HG02981 (cell line): ENCODE data around the gene ODAD4.
"Not testable (repeated sequence)": the region's sequence is repeated elsewhere in the genome, so short reads cannot be mapped to it uniquely, and the experiment has no call there.

ENCODE experiments used
- ATAC-seq: cut with Tn5 transposase; IDR thresholded peaks from one replicate; pipeline ENCODE4 v1.9.1; 2021; ENCODE audit warnings: mild to moderate bottlenecking, moderate library complexity; ENCODE audit not compliant: unreplicated experiment

The ODAD4 gene

DNA sequence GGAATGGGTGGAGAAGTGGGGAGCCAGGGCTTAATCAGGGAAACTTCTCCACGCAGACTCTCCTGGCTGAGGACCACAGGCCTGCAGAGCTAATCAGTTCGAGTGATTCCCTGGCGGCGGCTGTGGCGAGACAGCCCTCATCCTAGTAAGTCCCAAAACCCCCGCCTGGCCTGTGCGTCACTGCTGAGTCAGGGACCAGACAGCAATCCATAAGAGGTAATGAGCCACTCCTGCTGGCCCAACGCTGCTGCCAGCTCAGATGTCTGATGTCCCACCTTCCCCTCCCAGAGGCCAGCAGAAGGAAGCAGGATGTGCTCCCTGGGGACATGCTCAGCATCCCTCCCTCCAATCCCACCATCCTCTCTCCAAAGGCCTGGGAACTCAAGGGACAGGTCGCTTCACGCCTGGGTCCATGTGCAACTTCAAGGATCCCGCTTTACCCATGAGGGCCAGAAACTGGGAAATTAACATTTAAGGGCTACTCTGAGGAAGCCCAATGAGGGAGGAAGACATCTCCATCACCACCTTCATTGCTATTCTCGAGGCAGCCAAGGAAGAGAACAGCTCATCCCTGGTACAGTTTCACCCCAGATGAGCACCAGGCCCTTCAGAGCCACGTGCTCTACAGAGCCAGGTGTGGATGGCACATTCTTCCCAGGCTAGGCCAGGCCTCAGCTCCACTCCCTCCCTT is 19.6 kb upstream of the ODAD4 start:
- ATAC-seq, result no peak

DNA sequence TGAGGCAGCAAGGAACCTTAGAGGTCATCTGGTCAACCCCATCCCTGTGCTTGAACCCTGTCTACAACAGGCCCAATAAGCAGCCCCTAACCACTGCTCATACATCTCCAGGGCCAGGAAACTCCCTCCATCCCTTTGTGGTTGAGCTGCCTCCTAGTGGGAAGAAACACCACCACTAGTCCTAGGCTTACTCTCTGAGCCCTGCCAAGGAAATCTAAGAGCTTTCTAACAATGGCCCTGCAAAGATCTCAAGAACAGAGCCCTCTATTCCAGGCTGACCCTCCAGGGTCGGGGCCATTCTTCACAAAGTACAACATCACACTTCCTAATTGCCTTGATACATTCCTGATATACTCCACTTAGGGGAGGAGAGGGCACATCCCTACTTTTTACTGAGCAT is 17.5 kb upstream of the ODAD4 start:
- ATAC-seq, result no peak

DNA sequence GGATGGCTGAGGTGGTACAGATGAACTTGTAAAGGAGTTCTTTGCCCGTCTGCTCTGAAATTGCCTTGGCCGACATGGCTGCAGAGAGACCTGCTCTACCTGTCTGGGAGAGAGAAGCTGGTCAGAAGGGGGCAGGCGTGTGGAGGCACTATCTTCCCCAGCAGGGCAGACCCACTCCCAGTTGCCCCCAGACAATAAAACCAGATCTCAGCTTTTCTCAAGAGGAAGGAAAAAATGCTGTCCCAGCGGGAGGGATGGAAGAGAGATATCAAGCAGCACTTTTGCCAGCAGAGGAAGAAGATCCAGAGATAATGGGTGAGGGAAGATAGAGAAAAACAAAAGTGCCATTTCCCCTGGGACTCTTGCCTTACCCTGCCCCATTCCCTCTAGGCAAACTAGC is 16.6 kb upstream of the ODAD4 start:
- ATAC-seq, result no peak

DNA sequence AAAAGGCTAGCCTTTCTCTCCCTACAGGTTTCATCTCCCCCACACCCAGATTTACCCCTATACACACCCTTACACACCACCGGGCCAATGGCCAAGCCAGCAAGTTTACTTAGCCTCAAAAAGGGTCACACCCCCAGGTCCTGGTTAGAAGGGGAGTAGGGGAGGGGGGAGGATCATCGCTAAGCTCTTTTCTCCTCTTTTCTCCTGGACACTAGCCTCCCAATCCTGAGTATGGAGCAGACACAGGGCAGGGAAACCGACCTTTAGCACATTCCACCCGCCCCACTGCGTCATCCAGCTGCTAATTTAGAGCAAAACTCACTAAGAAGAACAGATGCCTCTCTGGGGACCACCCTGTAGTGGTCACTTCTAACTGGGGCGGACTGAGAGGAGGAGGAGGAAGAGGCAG is 16.1 kb upstream of the ODAD4 start:
- ATAC-seq, result no peak

DNA sequence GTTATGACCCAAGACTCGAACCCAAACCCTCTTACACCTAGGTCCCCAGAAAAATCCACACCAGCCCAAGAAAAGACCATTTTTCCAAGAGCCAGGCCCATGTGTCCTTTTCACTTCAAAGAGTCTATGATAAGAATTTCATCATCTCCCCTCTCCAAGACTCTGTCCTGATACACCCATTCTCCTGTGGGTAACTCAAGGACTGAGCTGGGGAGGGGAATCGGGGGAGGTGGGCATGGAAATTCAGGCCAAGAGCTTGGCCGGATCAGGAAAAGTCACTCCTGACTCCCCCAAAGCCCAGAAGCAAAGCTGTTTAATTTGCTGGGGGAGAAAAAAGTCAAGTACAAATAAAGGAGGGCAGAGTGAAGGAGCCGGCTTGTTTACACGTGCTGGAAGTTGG is 15.4 kb upstream of the ODAD4 start:
- ATAC-seq, result no peak

DNA sequence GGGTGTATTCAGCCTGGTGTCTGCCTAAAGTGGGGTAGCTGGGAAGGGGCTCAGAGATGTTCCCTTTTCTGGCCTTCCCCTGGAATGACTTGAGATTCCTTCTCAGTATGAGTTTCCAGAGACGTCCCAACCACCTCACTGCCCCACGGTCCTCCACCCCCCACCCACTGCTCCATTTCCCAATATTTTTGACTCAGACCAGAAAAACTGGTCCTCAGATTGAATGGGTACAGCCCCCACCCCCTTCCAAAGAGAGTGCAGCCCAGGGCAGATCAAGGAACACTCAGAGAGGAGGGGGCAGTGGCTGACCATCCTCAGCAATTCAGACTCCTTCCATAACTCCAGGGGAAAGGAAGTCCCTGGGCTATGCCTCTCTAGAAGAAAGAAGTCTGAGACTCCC is 14.9 kb upstream of the ODAD4 start:
- ATAC-seq, result no peak

DNA sequence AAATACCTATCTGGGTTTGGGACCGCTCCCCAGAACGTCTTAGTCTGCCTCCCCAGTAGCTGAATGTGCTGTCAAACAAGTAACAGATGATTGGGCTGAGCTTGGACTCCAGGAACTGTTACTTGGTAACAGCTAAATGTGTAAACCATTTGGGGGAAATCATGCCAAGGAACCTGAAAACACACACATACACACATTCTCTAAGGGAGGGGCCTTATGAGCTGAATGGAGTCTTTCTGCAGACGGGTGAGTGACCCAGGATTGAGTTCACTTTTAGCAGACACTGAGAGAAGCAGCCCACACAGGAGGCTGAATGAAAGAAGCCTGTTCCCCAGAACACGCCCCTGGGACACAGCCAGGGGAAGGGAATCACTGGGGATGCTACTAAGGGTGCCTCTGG is 13.2 kb upstream of the ODAD4 start:
- ATAC-seq, result no peak

DNA sequence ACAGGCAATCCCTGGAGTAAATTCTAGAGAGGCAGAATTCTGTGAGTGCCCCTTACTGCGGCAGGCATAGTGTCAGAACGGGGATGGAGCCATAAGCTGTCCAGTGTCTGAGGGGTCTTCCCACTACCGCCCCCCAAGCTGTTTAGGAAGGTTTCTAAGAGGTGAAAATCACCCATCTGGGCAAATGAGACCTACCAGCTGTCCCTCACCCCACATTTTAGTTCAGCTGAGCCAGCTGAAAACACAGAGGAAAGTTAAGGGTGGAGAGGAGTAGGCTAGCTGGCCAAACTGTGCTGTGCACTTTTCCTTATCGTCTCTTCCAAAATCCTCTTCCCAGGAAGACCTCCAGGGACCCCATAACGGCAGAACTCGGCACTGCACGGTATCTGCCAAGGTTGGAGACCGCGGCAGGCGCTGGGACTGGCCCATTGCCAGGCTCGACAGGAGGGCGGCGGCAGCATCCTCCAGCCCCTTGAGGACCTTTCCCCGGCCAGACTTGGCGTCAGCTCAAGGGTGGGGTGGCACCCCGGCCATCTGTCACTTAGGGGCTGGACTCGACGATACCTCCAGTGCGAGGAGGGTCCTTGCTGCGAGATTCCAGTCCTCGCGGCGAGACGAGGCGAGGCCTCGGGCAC is 12.6 kb upstream of the ODAD4 start:
- ATAC-seq, result no peak

DNA sequence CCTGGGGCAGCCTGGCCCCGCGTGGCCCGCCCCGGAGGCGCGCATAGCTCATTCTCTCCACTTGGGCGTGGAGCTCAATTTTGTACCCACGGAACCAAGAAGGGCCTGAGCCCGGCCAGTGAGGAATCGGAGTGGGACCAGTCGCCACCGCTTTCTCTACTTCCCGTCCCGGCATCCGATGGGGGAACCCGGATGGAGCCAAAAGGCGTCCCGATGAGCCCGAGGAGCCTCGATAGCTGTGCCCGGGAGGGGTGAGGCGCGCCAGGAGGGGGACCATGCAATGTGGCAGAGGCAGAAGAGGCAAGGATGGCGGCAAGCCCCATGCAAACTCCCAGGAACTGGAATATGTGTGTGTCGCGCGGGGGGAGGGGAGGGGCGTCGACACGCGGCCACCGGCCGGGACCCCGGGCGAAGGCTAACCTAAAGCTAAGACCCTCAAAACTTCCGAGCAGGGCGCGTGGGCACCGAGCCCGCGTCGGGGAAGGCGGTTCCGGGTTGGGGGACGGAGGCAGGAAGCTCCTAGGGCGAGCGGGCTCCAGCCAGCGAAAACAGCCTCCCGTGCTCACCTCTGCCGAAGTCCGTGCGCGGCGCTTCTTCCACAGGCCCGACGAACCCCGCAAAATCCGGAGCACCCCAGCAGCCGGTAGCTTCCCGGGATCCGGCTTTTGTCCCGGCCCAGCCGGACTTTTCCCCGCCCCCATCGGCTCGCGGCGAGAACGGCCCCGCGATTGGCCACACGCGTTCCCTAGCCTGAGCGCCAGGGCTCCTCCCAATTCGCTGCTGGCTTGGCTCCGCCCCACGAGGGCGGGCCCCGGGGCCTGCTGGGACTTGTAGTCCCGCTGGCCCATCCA is 11.9 kb upstream of the ODAD4 start, which contains the start of gene ACLY:
ACLY (minus strand) TSS at position 638 of the 851 bp plus-strand sequence. CDS start 5,078 bp downstream, outside the sequence.
- peak; percentile 94 for ATAC-seq

DNA sequence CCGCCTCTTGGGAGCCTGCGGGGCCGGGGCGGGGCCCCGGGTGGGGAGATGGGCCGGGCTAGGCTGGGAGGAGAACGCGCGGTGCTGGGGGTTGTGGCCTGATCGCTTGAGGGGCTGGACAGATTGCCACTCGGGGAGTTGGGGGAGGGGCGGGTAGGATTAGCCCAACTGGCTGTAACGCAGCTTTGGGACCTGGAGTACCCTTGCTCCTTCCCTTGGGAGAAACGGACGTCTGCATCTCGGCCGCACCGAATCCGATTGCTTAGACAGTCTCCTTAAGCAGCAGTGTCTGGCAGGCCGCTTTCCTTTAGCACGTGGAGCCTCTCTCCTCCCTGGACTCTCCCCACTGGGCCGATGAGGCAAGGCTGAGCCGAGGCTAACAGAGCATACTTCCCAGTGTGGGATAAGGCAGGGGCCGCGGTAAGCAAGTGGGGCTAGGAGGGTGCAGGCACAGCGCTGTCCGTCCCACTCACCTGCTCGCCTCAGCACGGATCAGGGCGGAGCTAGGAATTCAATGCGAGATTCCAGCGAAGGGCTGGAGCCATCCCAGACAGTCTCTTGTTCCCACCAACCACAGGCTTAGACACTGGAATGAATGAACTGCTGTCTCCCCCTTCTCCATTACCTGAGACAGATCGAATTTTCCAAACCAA is 11.1 kb upstream of the ODAD4 start:
- peak; percentile 3 for ATAC-seq

DNA sequence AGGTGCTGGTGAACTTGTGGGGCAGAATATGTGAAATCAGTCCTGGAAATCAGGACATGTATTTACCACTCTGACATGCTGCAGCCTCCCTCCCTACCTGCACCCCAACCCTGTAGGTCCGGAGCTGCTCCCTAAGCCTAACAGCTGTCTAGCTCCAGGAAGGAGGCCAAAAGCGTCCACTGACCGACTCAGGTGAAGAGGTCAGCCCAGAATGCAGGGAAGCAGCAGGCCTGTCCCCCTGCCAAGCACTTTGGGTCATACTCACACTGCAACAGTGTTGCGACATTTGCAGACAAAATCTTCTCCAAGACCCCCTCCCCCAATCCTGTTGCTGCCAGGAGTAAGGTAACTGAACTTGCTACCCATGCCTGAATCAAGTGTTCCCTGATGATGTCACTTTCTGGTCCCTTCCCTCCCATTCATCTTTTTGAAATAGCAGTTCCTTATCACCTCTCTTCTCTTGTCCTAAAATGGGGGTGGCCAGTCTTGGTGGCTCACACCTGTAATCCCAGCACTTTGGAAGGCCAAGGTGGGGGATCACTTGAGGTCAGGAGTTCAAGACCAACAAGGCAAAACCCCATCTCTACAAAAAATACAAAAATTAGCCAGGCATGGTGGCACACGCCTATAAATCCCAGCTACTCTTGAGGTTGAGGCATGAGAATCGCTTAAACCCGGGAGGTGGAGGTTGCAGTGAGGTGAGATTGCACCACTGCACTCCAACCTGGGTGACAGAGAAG is 10.4 kb upstream of the ODAD4 start:
- no peak for ATAC-seq

DNA sequence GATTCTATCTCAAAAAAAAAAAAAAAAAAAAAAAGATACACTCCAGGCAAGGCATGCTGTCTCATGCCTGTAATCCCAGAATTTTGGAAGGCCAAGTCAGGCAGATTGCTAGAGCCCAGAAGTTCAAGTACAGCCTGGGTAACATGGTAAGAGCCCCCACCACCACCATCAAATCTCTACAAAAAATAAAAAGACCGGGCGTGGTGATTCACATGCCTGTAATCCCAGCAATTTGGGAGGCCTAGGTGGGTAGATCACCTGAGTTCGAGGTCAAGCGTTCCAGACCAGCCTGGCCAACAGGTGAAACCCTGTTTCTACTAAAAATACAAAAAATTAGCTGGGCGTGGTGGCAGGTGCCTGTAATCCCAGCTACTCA is 9.8 kb upstream of the ODAD4 start:
- no peak for ATAC-seq

DNA sequence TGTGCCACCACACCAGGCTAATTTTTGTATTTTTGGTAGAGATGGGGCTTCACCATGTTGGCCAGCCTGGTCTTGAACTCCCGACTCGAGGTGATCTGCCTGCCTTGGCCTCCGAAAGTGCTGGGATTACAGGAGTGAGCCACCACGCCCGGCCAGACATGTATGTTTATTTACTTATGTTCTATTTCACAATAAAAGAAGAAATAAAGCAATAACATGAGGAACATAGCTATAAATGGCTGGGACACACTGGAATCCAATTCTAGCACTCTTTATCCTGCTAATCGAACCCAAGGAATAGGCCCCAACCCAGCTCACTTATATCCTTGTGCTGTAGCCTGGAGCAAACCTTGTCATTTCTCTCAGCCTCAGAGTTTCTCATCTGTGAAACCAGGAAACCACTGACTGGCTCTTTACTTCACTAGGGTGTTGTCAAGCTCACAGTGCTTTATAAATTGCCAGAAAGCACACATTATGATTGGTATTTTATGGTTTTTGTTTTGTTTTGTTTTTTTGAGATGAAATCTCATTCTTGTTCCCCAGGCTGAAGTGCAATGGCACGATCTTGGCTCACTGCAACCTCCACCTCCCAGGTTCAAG is 4.3 kb upstream of the ODAD4 start:
- ATAC-seq, result no peak

DNA sequence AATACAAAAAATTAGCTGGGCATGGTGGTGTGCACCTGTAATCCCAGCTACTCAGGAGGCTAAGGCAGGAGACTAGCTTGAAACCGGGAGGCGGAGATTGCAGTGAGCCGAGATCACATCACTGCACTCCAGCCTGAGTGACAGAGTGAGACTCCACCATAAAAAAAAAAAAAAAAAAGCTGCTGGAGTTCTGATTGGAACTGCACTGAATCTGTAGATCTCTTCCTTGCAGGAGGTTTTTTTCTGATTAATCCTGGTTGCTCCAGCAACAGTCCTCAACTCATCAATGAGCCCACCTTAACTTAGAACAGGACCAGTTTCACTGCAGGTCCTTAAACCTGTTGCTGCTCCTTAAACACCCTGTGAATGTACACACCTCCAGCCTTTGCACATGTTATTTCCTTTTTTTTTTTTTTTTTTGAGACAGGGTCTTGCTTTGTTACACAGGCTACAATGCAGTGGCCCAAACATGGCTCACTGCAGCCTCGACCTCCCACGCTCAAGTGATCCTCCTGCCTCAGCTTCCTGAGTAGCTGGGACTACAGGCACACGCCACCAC is 1.6 kb upstream of the ODAD4 start:
- no peak for ATAC-seq

DNA sequence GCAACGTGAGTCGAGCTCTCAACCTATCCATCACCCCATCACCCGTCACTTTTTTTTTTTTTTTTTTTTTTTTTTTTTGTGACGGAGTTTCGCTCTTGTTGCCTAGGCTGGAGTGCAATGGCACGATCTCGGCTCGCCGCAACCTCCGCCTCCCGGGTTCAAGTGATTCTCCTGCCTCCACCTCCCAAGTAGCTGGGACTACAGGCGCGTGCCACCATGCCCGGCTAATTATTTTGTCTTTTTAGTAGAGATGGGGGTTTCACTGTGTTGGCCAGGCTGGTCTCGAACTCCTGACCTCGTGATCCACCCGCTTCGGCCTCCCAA is 378 bp downstream of the ODAD4 start:
- ATAC-seq, result peak; percentile 16

DNA sequence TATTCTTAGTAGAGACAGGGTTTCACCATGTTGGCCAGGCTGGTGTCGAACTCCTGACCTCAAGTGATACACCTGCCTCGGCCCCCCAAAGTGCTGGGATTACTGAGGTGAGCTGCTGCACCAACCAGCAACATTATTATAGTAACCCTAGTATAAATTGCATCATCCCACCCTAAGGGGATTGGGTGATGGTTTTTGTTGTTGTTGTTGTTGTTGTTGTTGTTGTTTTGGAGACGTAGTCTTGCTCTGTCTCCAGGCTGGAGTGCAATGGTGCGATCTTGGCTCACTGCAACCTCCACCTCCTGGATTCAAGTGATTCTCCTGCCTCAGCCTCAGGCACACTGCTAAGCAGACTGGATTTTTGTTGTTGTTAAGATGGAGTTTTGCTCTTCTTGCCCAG is 1.3 kb downstream of the ODAD4 start:
- not testable (repeated sequence) for ATAC-seq

DNA sequence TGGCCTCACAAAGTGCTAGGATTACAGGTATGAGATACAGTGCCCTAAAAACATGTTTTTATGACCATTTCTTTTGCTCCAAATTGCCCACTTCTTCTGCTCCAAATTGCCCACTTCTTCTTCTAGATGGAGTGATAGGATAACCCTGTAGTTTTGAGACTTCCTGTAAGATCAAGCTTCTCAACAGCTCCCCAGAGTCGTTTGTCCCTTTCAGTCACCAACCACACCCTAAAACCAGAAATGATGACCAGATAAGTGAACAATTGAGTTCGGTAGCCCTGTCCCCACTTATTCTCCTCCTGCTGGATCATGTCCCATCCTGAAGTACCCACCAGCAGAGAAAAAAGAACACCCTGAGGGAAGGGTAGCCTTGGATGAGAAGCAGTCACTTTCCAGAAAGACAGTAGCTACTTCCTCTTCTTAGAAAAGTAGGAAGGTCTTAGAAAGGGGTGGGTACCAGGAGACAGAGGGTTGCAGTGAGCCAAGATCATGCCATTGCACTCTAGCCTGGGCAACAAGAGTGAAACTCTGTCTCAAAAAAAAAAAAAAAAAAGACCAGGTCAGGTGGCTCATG is 2.5 kb downstream of the ODAD4 start:
- ATAC-seq, result no peak

DNA sequence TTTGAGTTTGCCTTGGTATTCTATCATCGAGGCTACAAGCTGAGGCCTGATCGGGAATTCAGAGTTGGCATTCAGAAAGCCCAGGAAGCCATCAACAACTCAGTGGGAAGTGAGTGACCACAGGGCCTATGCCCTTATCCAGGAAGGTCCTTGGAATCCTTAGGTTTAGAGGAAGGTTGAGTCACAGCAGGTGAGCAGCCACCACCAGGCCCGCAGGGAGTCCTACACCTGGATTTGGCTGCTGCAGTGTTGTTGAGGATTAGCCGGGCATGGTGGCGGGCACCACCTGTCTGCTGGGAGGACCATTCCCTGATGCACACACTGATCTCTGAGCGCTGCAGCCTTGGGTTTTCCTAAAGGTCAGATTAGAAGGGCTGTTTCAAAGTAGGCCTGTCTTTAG is 5.2 kb downstream of the ODAD4 start:
- no peak for ATAC-seq

DNA sequence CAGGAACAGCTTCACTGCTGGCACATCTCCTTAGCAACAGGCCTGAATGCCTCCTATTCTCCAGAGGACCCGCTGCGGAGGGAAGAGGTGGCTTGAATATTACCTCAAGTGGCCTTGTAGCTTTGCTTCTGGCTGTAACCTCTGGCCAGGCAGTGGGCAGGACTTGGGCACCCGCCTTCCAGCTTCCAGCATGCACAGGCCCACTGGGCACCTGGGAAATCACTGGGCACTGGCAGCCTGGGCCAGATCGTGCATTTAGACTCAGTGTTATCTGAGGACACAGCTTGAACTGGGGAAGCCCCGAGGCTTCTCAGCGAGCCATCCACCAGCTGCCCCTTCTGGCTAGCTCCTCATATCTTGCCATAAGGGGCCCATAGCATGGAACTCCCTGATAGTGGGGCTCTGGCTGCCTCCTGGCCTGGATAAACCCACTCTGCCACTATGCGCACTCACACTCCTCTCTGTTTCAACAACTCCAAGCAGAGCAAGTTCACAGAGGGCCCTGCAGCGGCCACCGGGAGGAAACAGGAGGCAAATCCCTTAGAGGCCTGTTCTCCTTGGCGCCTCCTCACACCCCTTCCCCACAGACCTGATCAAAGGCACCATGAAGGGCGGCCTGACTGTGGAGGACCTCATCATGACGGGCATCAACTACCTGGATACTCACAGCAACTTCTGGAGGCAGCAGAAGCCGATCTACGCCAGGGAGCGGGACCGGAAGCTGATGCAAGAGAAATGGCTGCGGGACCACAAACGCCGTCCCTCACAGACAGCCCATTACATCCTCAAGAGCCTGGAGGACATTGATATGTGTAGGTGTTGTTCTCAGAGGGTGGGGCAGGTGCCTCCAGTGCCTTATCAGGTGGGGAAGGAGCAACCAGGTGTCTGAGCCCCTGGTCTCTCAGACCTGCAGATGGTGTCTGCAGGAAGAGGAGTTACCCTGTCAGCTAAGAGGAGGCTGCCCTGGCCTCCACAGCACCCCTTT is 7.8 kb downstream of the ODAD4 start:
- no peak for ATAC-seq
